ENCODE measurements around the gene CRYBB2.
"Not testable (repeated sequence)": the region's sequence is repeated elsewhere in the genome, so short reads cannot be mapped to it uniquely, and the experiment has no call there.

The CRYBB2 gene

GRCh38 chr22:25186140-25186539, 33.3 kb upstream of the CRYBB2 start:
- no peak for TF ChIP-seq GATA1 (IDR thresholded peaks at IDR 0.05; ENCODE audit: low read depth, low read length)
- no peak for TF ChIP-seq POLR2A (IDR thresholded peaks at IDR 0.05; ENCODE audit: low read length)
- DNase-seq: no peak

DNA sequence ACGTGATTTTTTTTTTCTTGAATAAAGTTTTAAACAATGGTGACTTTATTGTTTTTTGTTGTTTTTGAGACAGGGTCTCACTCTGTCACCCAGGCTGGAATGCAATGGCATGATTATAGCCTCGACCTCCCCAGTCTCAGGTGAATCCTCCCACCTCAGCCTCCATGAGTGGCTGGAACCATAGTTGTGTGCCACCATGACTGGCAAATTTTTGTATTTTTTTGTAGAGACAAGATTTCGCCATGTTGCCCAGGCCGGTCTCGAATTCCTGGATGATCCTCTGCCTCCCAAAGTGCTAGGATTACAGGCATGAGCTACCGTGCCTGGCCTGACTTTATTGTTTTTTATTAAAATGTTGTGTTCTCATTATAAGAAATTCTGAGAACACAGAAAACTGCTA, 32.0 kb upstream of the CRYBB2 start:
- no peak for DNase-seq
- TF ChIP-seq GATA1 (IDR thresholded peaks at IDR 0.05; ENCODE audit: low read depth, low read length) (no peak), POLR2A (IDR thresholded peaks at IDR 0.05; ENCODE audit: low read length) (no peak)

GRCh38 chr22:25192406-25192805, 27.0 kb upstream of the CRYBB2 start:
- no peak for DNase-seq
- TF ChIP-seq GATA1 (IDR thresholded peaks at IDR 0.05; ENCODE audit: low read depth, low read length): no peak

DNA sequence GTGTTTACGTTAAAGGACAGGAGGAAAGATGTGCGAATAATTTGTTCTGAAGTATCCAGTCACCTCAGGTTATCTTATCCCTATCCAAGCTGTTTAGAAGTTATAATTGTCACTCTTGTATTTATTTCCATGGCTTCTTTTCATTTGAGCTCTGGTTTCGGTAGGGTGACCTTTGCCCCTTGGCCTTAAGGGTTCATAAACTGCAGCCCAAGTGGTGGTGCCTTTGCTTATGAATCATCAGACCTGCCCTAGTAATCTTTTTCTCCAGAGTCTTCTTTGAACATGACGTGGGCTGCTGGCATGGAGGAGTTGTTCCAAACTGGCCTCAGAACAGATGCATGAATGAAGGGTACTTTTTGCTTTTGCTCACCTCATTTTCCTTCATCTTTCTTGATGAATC, 26.3 kb upstream of the CRYBB2 start:
- TF ChIP-seq POLR2A (IDR thresholded peaks at IDR 0.05; ENCODE audit: low read length): no peak
- no peak for TF ChIP-seq GATA1 (IDR thresholded peaks at IDR 0.05; ENCODE audit: low read depth, low read length)

DNA sequence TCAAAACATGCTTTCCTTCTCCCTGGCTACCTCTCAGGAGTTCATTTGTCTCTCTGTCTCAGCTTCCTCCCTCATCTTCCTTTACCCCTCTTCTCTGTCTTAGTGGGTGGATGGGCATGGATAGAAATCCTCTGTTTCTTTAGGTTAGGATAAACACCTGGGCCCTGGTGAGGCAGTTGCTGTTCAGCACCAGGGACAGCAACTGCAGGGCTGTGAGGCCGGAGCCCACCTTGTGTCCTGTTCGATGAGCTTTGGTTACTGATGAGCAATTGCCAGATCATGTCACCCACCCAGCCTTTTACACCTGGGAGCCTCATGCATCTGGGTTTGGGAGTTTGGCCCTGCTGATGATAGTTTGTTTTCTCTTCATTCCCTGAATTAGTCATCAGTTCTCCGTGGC, 25.9 kb upstream of the CRYBB2 start:
- TF ChIP-seq GATA1 (IDR thresholded peaks at IDR 0.05; ENCODE audit: low read depth, low read length): no peak
- TF ChIP-seq POLR2A (IDR thresholded peaks at IDR 0.05; ENCODE audit: low read length): no peak
- DNase-seq: no peak

More for the DNA sequence above, 26.3 kb upstream of the CRYBB2 start:
- DNase-seq: no peak

GRCh38 chr22:25196326-25196725, 23.1 kb upstream of the CRYBB2 start:
- DNase-seq: no peak
- TF ChIP-seq GATA1 (IDR thresholded peaks at IDR 0.05; ENCODE audit: low read depth, low read length): no peak
- TF ChIP-seq POLR2A (IDR thresholded peaks at IDR 0.05; ENCODE audit: low read length): no peak

DNA sequence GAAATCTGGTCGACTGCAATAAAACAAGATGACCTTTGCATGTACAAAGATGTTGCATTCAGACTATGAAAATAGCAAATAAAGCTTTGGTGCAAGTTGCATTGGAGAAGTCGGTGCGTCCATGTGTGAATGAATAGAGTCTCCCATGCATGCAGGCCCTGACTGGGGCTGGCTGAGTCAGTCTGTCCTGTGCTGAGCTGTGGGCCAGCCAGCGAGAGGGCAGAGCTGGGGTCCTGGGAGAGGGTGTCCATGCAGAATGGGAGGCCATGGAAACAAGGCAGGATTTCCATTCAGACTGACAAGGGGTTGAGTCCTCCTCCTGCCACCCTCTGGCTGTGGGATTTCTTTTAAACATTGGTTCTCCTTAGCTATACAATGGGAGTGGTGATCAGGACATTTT, 22.1 kb upstream of the CRYBB2 start:
- TF ChIP-seq GATA1 (IDR thresholded peaks at IDR 0.05; ENCODE audit: low read depth, low read length) (no peak), POLR2A (IDR thresholded peaks at IDR 0.05; ENCODE audit: low read length) (no peak)
- no peak for DNase-seq

- TF ChIP-seq POLR2A (IDR thresholded peaks at IDR 0.05; ENCODE audit: low read length) (no peak), GATA1 (IDR thresholded peaks at IDR 0.05; ENCODE audit: low read depth, low read length) (no peak)
- DNase-seq: no peak
These were observed 19.5 kb upstream of the CRYBB2 start, which contains the start of gene CRYBB3 for GRCh38 chr22:25199731-25200520. Gene CRYBB3, plus strand, starts transcription at chr22:25199858. Its CDS starts 1,539 bp downstream, at chr22:25201397.

DNA sequence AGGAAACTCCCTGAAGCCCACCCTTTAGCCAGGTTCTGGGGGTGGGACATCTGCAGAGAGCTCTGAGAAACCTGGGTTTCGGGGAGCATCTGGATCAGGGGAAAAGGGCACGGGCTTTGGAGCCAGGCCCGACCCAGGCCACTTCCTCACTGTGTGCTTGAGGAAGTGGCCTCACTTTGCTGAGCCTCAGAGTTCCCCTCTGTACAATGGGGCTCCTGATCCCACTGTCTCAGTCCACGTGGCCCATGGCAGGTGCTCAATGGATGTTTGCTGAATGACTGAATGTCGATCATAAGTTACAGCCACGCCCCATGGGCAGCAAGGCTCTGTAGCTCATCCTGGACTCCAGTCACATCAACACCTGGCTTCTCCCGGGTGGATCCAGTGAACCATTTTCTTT, 18.5 kb upstream of the CRYBB2 start:
- DNase-seq: no peak
- TF ChIP-seq POLR2A (IDR thresholded peaks at IDR 0.05; ENCODE audit: low read length) (no peak), GATA1 (IDR thresholded peaks at IDR 0.05; ENCODE audit: low read depth, low read length) (no peak)

- DNase-seq: no peak
- TF ChIP-seq POLR2A (IDR thresholded peaks at IDR 0.05; ENCODE audit: low read length): no peak
- no peak for TF ChIP-seq GATA1 (IDR thresholded peaks at IDR 0.05; ENCODE audit: low read depth, low read length)
These were observed 17.7 kb upstream of the CRYBB2 start for GRCh38 chr22:25201557-25202273.

GRCh38 chr22:25202290-25202921, 17.0 kb upstream of the CRYBB2 start:
- TF ChIP-seq POLR2A (IDR thresholded peaks at IDR 0.05; ENCODE audit: low read length) (no peak), GATA1 (IDR thresholded peaks at IDR 0.05; ENCODE audit: low read depth, low read length) (no peak)
- peak; percentile 40 to 70 for DNase-seq

DNA sequence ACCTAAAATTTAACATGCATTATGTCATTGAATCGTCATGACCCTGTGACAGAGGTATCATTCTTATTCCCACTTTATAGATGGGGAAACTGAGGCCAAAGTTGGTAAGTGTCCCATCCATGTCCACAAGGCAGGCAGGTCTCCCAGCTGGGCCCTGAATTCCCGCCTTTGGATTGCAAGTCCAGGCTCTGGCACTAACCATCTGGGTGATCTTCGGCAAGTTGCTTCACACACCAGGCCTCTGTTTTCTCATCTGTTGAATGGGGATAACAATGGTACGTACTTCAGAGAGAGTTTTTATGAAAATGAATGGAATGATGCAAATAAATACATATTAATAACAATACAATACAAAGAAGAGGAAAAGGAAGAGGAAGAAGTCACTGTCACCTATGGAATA, 16.4 kb upstream of the CRYBB2 start:
- TF ChIP-seq POLR2A (IDR thresholded peaks at IDR 0.05; ENCODE audit: low read length) (no peak), GATA1 (IDR thresholded peaks at IDR 0.05; ENCODE audit: low read depth, low read length) (no peak)
- DNase-seq: no peak

DNA sequence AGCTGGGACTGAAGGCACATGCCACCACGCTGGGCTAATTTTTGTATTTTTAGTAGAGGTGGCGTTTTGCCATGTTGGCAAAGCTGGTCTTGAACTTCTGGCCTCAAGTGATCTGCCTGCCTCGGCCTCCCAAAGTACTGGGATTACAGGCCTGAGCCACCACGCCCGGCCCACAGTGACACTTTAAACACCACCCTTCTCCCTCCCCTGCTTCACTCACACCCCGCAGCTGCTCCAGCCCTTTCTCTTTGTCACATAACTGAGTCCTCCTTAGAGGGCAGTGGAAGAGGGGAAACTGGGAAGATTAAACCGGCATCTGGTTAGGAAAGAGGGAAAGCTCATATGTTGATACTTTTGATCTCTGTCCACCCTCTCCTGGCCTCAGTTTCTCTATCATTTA, 14.9 kb upstream of the CRYBB2 start:
- not testable (repeated sequence) for DNase-seq

- TF ChIP-seq POLR2A (IDR thresholded peaks at IDR 0.05; ENCODE audit: low read length) (no peak), GATA1 (IDR thresholded peaks at IDR 0.05; ENCODE audit: low read depth, low read length) (no peak)
- DNase-seq: no peak
These were observed 13.6 kb upstream of the CRYBB2 start for GRCh38 chr22:25205847-25206246.
